HG03135 (cell line): ENCODE measurements around the gene TSGA10.

ENCODE experiments used
- ATAC-seq: cut with Tn5 transposase; IDR thresholded peaks from one replicate; pipeline ENCODE4 v1.9.1; 2021; ENCODE audit warnings: mild to moderate bottlenecking, moderate library complexity; ENCODE audit not compliant: unreplicated experiment

TSGA10 gene

DNA sequence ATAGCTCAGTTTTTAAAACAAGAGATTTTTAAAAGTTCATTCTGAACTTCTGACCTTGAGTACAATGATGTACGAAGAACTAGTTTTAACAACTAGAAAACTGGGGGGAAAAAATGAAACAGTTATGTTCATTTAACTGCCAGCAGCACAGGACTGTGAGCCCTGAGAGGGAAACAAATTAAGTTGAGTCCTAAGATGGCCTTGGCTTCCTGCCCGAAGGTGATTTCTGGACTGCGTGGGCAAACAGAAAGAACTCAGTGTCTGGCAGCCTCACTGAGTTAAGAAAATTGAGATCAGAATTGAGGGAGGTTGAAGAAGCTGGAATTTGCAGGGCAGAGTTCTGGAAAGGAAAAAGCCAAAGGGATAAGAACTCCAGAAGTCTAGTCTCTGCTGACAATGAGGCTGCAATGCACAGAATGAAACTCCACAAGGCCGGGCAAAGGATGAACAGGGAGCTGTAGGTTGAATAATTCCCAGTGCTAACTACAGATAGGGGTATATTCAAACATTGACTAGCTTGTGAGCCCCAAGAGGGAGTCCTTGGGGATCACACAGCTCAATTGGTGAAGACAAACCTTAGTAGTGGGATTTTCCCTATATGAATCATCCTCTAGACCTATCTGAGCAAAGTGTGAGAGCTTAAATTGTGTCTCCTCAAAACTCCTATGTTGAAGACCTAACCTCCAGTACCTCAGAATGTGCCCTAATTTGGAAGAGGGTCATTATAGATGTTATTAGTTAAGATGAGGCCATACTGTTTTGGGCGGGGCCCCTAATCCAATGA, 205.6 kb downstream of the TSGA10 start:
- no peak for ATAC-seq

DNA sequence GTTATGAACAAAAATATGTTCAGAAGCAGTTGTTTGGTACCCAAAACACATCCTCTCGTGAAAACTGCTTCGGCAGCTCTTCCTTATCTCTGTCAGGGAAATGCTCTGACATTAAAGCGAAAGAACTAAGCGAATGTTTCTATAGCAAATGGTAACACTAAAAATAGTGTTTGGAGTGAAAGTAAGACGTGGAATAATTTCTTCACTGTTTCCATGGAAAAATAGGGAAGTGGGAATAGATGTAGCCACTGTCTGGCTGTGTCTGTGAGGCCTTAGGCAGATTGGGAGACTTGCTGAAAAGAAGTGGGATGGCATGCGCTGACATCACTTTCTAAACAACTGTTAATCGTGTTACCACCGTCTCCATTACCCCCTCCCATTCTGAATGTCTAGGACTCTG, 207.2 kb downstream of the TSGA10 start:
- ATAC-seq: no peak
